GM12891 (cell line): ENCODE results near the gene EVX2.

Experiments used
- DNase-seq: peaks from one replicate; pipeline ENCODE4 v3.0.0; 2011; ENCODE audit warnings: low spot score; ENCODE audit not compliant: insufficient read length
- FAIRE-seq: peaks from 2 replicates; lab custom pipeline; 2011; peaks lifted over from hg19 to GRCh38; lab: Jason Lieb, UNC
- PAX5 ChIP-seq: IDR thresholded peaks from 2 replicates; pipeline ENCODE4 v1.6.1; 2011; ENCODE audit warnings: low read length, moderate library complexity, mild to moderate bottlenecking; ENCODE audit not compliant: insufficient read depth, severe bottlenecking
- POLR2A ChIP-seq: IDR thresholded peaks from 2 replicates; pipeline ENCODE4 v1.6.1; 2011; ENCODE audit warnings: low read depth, low read length, control low read depth
- POLR2AphosphoS5 ChIP-seq: IDR thresholded peaks from 2 replicates; pipeline ENCODE4 v1.6.1; 2011; ENCODE audit warnings: low read depth, low read length, control low read depth
- POU2F2 ChIP-seq: IDR thresholded peaks from 2 replicates; pipeline ENCODE4 v1.6.1; 2011; ENCODE audit warnings: low read depth, mild to moderate bottlenecking, control low read depth, low read length, moderate library complexity
- SPI1 ChIP-seq: IDR thresholded peaks from 2 replicates; pipeline ENCODE4 v1.6.1; 2011; ENCODE audit warnings: low read depth, low read length, control low read depth
- TAF1 ChIP-seq: IDR thresholded peaks from 2 replicates; pipeline ENCODE4 v1.6.1; 2011; ENCODE audit warnings: low read depth, low read length, control low read depth

EVX2 gene

DNA sequence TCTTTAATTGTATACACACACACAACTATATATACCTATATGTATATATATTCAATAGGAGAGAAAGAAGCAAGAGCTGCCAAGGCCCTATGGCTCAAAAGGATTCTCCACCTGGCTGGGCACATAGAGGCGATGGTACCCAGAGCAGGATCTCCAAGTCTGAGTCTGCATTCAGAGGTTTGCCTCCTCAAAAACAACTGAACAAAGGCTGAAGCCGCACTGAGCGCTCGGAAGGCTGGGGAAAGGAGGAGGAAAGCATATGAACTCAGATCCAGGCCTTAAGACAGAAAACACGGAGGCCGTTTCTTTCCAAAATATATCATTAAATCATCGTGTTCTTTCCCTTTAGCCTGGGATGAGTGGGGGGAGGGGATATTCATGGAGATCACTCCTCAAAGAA lies 19.4 kb upstream of the EVX2 start:
- TF ChIP-seq SPI1 (no peak), POLR2A (no peak), TAF1 (no peak), POLR2AphosphoS5 (no peak), PAX5 (no peak), POU2F2 (no peak)
- no peak for FAIRE-seq
- DNase-seq: no peak

DNA sequence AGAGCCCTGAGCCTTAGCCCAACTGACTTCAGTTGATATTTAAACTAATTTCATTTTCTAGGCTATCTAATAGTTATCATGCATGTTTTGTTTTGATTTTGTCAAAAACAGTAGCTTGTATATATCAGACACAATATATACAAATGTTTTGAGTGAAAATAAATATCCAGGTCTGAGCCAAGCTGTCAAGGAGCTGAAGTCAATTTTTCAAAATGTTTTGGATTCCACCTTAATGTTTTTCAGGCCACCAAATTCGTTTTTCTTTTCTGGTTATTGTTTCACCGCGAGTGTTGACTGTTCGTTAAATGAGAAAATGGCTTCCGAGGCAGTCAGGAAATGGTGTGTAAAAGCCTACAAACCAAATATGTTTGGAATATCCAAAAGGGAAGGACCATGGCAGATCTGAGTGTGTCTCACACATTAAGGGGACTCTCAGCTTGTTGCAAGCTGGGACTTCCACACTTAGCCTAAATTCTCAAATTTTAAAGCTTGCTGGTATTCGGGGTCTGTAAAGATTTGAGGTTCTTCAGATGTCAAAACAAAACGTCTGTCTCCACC lies 18.6 kb upstream of the EVX2 start:
- DNase-seq (no peak), FAIRE-seq (no peak)
- TF ChIP-seq SPI1 (no peak), POLR2A (no peak), TAF1 (no peak)

DNA sequence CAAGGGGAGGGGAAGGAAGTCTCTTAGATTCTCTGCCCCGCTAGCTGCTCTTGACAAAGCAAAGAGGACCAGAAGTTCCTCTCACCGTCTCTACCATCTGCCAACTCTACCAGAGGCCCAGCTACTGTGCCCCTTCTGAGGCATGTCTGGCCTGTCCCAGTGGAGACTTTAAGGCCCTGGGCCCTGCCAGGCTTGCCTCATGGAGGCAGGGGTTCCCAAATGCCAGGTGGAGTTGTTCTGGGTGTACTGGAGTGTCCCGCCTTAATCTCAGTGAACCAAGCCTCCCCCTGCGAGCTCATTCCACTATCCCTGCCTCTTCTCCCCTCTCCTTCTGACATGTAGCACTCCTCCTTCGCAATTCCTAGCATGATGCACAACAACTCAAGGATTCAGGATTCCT lies 18.1 kb upstream of the EVX2 start:
- no peak for DNase-seq
- FAIRE-seq: no peak

DNA sequence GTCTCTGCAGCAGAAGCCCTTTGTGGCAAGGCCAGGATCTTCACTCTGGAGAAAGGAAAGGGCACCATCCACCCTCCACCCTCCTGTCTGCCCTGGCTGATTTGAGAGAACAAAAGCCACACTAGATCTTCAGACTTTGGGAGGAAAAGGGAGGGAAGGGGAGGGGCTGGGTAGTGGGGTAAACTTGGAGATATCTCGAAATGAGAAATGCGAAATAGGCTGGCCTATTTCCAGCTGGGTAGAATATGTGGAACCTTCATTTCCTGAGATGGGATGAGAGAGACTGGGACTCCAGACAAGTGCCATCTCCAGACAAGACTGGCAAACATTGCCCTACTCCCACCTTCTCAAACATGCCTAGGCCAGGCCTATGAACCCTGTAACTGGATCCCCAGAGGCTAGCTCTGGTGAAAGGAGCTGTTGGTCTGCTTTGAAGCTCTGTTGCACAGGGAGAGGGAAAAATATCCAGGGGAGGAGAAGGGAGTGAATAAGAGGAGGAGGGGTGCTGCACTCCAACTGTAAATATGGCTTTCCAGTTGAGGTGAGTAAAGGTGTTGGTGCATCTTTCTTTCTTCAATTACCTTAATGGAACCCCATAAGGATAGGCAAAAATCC lies 17.6 kb upstream of the EVX2 start:
- no peak for FAIRE-seq
- TF ChIP-seq TAF1: no peak
- no peak for TF ChIP-seq SPI1
- no peak for TF ChIP-seq PAX5
- TF ChIP-seq POU2F2: no peak
- TF ChIP-seq POLR2A: no peak
- no peak for TF ChIP-seq POLR2AphosphoS5
- no peak for DNase-seq

More for the DNA sequence above, 18.1 kb upstream of the EVX2 start:
- no peak for TF ChIP-seq POLR2AphosphoS5
- no peak for TF ChIP-seq POU2F2
- no peak for TF ChIP-seq POLR2A
- TF ChIP-seq PAX5: no peak
- no peak for TF ChIP-seq SPI1
- TF ChIP-seq TAF1: no peak

DNA sequence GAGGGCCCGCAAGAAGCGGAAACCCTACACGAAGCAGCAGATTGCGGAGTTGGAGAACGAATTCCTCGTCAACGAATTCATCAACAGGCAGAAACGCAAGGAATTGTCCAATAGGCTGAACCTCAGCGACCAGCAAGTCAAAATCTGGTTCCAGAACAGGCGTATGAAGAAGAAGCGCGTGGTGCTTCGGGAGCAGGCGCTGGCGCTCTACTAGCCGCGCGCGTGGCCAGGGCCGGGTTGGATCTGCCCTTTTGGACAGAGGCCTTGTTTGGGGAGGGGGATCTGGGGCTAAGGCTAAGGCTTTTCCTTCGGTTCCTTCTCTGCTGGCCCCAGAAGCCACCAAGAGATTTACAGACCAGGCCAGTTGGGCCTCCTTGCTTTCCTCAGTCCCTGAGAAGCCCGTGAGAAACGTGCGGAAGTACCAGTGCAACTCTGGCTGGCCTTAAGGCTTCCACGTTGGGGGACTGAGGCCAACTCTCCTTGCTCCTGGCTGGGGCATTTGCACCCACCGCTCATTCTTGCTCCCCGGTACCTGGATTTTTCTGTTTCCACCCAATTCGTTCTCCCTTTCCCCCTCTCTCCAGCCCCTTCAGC lies 16.9 kb upstream of the EVX2 start:
- FAIRE-seq (no peak), DNase-seq (no peak)
- no peak for TF ChIP-seq POLR2AphosphoS5
- TF ChIP-seq POLR2A: no peak
- no peak for TF ChIP-seq POU2F2
- no peak for TF ChIP-seq SPI1
- no peak for TF ChIP-seq TAF1
- TF ChIP-seq PAX5: no peak

DNA sequence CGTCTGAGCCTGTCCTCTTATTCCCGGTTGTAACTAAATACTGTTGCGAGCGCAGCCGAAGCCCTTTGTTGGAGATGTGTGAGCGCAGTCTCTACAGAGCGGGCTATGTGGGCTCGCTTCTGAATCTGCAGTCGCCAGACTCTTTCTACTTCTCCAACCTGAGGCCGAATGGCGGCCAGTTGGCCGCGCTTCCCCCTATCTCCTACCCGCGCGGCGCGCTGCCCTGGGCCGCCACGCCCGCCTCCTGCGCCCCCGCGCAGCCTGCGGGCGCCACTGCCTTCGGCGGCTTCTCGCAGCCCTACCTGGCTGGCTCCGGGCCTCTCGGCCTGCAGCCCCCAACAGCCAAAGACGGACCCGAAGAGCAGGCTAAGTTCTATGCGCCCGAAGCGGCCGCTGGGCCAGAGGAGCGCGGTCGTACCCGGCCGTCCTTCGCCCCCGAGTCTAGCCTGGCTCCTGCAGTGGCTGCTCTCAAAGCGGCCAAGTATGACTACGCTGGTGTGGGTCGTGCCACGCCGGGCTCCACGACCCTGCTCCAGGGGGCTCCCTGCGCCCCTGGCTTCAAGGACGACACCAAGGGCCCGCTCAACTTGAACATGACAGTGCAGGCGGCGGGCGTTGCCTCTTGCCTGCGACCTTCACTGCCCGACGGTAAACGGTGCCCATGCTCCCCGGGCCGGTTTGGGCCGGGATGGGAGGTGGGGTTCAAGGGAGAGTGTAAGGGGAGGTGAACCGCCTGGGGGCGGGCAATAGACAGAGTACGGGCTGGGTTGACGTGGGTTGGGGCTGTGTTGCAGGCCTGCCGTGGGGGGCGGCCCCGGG lies 16.2 kb upstream of the EVX2 start, which contains the start of gene HOXD12:
HOXD12 (plus strand) TSS at position 68 of the 819 bp plus-strand sequence; CDS start at position 75, 7 bp downstream.
- FAIRE-seq (no peak), DNase-seq (no peak)
- TF ChIP-seq TAF1 (no peak), PAX5 (no peak), POU2F2 (no peak), POLR2AphosphoS5 (no peak), POLR2A (no peak), SPI1 (no peak)

DNA sequence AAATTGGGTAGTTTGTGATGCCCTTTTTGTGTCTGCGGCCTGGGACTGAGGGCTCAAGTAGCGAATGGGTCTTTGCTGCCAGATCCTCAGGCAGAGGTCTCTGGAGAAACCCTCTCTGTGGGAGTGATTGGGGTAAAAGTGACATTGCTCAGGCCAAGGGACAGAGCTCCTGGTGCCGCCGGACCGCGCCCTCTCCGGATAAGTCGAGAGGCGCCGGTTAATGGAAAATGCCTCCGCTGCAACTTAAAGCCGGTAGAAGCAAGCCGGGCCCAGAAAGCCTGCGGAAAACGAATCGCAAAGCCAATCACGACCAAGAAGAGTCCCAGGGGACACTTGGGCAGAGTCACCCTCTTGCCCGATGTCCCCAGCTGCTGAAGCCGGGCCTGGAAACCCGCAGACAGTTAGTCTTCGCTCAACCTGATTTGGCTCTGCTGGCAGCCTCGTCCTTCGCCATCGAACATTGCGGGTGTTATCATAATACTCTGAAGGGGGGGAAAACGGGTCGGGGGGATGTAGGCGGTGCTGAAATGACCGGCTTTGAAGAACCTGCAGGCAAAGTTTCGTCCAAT lies 15.5 kb upstream of the EVX2 start:
- no peak for FAIRE-seq
- no peak for TF ChIP-seq POU2F2
- TF ChIP-seq PAX5: no peak
- no peak for TF ChIP-seq SPI1
- no peak for TF ChIP-seq POLR2A
- TF ChIP-seq POLR2AphosphoS5: no peak
- TF ChIP-seq TAF1: no peak
- DNase-seq: no peak

DNA sequence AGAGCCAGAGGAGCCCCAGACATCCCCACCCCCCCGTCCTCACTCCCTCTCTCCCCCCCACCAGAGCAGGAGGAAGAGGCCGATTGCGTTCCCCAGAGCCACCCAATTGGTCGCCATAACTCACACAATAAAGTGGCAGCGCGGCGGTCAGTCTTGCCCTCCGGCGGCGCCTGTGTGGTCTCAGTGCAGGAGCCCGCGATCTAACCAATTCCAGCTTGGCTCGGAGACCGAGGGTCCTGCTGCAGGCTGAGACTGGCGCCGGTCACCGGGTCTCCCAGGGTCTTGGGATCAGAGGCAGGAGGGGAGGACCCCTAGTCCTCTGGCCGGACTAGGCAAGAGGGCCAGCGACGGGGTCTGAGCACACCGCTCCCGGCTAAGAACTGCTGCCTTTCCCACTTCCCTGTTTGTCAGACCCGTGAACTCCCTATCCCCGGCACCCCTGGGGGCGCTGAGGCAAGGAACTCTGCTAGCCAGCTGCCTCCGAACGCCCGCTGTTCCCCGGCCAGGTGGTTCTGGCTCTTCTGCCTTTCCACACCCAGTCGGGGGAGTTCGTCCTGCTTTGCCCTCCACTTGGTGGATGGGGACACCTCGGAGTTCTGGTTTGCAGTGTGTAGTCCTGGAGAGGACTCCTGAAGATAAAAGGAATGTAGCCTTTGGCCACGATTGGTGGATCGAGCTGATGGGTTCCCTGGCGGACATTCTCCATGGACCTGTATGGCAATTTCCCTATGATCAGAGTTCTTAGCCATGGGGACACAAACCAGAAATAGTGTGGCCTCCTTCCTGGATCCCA lies 14.8 kb upstream of the EVX2 start:
- TF ChIP-seq SPI1 (no peak), POLR2AphosphoS5 (no peak), POLR2A (no peak)
- no peak for DNase-seq
- no peak for FAIRE-seq
